Testis (tissue), 2 donors: ENCODE data around the gene OOSP2.

Source experiments
- CTCF ChIP-seq, 3 experiments: fragments of 450-650 bp in 2 of 3; fragments of 200-600 bp in 1 of 3; sonication (generic) in 1 of 3; IDR thresholded peaks; one replicate each; pipeline ENCODE4 v1.5.1; 2016 to 2019; ENCODE audit warnings: antibody characterized with exemption in 3 of 3, mild to moderate bottlenecking in 2 of 3, moderate library complexity in 1 of 3
- POLR2A ChIP-seq: fragments of 450-650 bp; IDR thresholded peaks from one replicate; pipeline ENCODE4 v1.6.1; 2017; ENCODE audit warnings: antibody characterized with exemption, mild to moderate bottlenecking, moderate library complexity

GRCh38 chr11:60056349-60056969, 16.2 kb downstream of the OOSP2 start, which contains the start of gene MS4A3:
- TF ChIP-seq CTCF (IDR thresholded peaks at IDR 0.05) = no peak
- no peak for TF ChIP-seq POLR2A
